Coronary artery (tissue), 2 donors: ENCODE measurements around the gene RGMA.
A peak's percentile ranks its signal among the peaks of the same experiment; 100 is the strongest.

Experiments
- DNase-seq: peaks from one replicate; pipeline ENCODE4 v3.0.0-alpha.2; 2017; ENCODE audit warnings: low spot score
- H3K27ac ChIP-seq, 2 donors: fragments of 200-600 bp; sonication (generic); one replicate each; pipeline ENCODE4 v1.5.1; 2016 to 2019
- H3K4me3 ChIP-seq: fragments of 200-600 bp; sonication (generic); 2 replicates; pipeline ENCODE4 v1.5.1; 2016; ENCODE audit warnings: mild to moderate bottlenecking, moderate library complexity
- CTCF ChIP-seq: fragments of 200-600 bp; sonication (generic); IDR thresholded peaks from one replicate; pipeline ENCODE4 v1.5.1; 2019; ENCODE audit warnings: antibody characterized with exemption

The RGMA gene, protein sequence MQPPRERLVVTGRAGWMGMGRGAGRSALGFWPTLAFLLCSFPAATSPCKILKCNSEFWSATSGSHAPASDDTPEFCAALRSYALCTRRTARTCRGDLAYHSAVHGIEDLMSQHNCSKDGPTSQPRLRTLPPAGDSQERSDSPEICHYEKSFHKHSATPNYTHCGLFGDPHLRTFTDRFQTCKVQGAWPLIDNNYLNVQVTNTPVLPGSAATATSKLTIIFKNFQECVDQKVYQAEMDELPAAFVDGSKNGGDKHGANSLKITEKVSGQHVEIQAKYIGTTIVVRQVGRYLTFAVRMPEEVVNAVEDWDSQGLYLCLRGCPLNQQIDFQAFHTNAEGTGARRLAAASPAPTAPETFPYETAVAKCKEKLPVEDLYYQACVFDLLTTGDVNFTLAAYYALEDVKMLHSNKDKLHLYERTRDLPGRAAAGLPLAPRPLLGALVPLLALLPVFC

GRCh38 chr15:93088981-93089726, at the start of gene RGMA:
RGMA (minus strand) TSS chr15:93089211; CDS start chr15:93088932, 279 bp downstream.
- DNase-seq = no peak
- Histone ChIP-seq H3K4me3 (peak within 1 kb of the TSS; percentile 79), H3K27ac (peak within 1 kb of the TSS in 1 of 2 donors; percentile 53)
- TF ChIP-seq CTCF = no peak

GRCh38 chr15:93136606-93137005, 47.6 kb upstream of the RGMA start:
- Histone ChIP-seq H3K4me3 (no peak overlapping the region), H3K27ac (no peak overlapping the region)
- DNase-seq = no peak
- TF ChIP-seq CTCF = no peak

GRCh38 chr15:93135997-93136397, 47.0 kb upstream of the RGMA start:
- Histone ChIP-seq H3K27ac (no peak overlapping the region), H3K4me3 (no peak overlapping the region)
- no peak for TF ChIP-seq CTCF
- no peak for DNase-seq

GRCh38 chr15:93135459-93135858, 46.4 kb upstream of the RGMA start:
- Histone ChIP-seq H3K4me3 (no peak overlapping the region), H3K27ac (no peak overlapping the region)
- DNase-seq = no peak
- no peak for TF ChIP-seq CTCF

- no peak for TF ChIP-seq CTCF
- DNase-seq = no peak
- Histone ChIP-seq H3K4me3 (no peak overlapping the region), H3K27ac (no peak overlapping the region)
These were observed 42.6 kb upstream of the RGMA start for GRCh38 chr15:93131485-93132095.

- H3K4me3 ChIP-seq = no peak overlapping the region
- DNase-seq = no peak
- no peak overlapping the region for H3K27ac ChIP-seq
- no peak for TF ChIP-seq CTCF
These were observed 40.9 kb upstream of the RGMA start for GRCh38 chr15:93129702-93130488.
